Transverse colon (tissue), 4 donors: Measurements from ENCODE around the gene ACTA1. TPM values are rescaled to one million over a fixed set of nuclear protein-coding genes. Genes with fewer than 3 reads are reported as not detected.

Experiments used
- DNase-seq: peaks from one replicate; pipeline ENCODE4 v3.0.0-alpha.2; 2019
- H3K27ac ChIP-seq, 4 donors: fragments of 200-600 bp; sonication (generic); 2 replicates each; pipeline ENCODE4 v1.5.1; 2016 to 2018; ENCODE audit warnings: inconsistent platforms in 4 of 4
- H3K27me3 ChIP-seq: fragments of 200-600 bp; sonication (generic); 2 replicates; pipeline ENCODE4 v1.5.1; 2017; ENCODE audit warnings: inconsistent platforms
- H3K36me3 ChIP-seq, 4 donors: fragments of 200-600 bp; sonication (generic); 2 replicates each; pipeline ENCODE4 v1.5.1; 2017 to 2019; ENCODE audit warnings: inconsistent platforms in 4 of 4
- H3K4me1 ChIP-seq, 4 donors: fragments of 200-600 bp; sonication (generic); 2 replicates each; pipeline ENCODE4 v1.5.1; 2017 to 2020; ENCODE audit warnings: inconsistent platforms in 4 of 4
- H3K4me3 ChIP-seq, 4 donors: fragments of 200-600 bp; sonication (generic); 1 replicate in 1 of 4; 2 replicates in 3 of 4; pipeline versions ENCODE4 v1.5.1 to v1.6.1; 2017 to 2019; ENCODE audit warnings: inconsistent platforms in 4 of 4
- H3K9me3 ChIP-seq, 2 donors: fragments of 200-600 bp; sonication (generic); 2 replicates each; pipeline ENCODE4 v1.5.1; 2017 to 2019; ENCODE audit warnings: inconsistent platforms in 2 of 2
- EP300 ChIP-seq: sonication (generic); formaldehyde crosslinking; IDR thresholded peaks from one replicate; pipeline ENCODE4 v1.6.1; 2017; ENCODE audit warnings: antibody characterized with exemption, low read depth
- POLR2A ChIP-seq: fragments of 450-650 bp; IDR thresholded peaks from one replicate; pipeline ENCODE4 v1.6.1; 2016; ENCODE audit warnings: antibody characterized with exemption, mild to moderate bottlenecking, moderate library complexity
- POLR2AphosphoS5 ChIP-seq, 3 donors: sonication (generic); formaldehyde crosslinking; IDR thresholded peaks; one replicate each; pipeline ENCODE4 v1.6.1; 2016; ENCODE audit warnings: antibody characterized with exemption in 3 of 3
- WGBS, 2 donors: methylation state at CpG; one replicate each; pipeline ENCODE4 v1.1.5; 2018; ENCODE audit warnings: low coverage in 1 of 2; 5-methylcytosine and 5-hydroxymethylcytosine counted together
- in situ Hi-C, 4 donors: fragments of 200-750 bp; cut with MboI; loops; one replicate each; pipeline versions ENCODE4 v1.15.0 to v1.15.1; 2017; ENCODE audit warnings: low sequenced_read_pairs in 3 of 4, low pct_ligation_motif_present in 1 of 4, low pct_unique_long_range_greater_than_20kb in 1 of 4
- intact Hi-C: fragments of 100-400 bp; cut with DNase I; formaldehyde crosslinking; loops from one replicate; pipeline ENCODE4 v1.15.1; 2023; ENCODE audit warnings: low total_unique reads
- total RNA-seq, 4 donors: library from RNA; depleted of rRNA; stranded (reverse); fragments of >200 nt; gene quantifications; one replicate each; pipeline ENCODE4 v1.1.0, GENCODE V29; 2016
- TF ChIP-seq, protein P1 (sequence below), 5 experiments: fragments of 200-600 bp in 3 of 5; fragments of 450-650 bp in 2 of 5; sonication (generic) in 3 of 5; IDR thresholded peaks; 1 replicate in 2 of 5; 2 replicates in 3 of 5; pipeline ENCODE4 v1.5.1; 2016 to 2017; ENCODE audit warnings: antibody characterized with exemption in 5 of 5, inconsistent platforms in 3 of 5, mild to moderate bottlenecking in 2 of 5, moderate library complexity in 1 of 5

Gene ACTA1
- total RNA-seq, 4 donors from 2014 or later: 0.95 to 17.5 TPM; not detected in 2

- TF ChIP-seq POLR2AphosphoS5 (IDR thresholded peaks at IDR 0.05) (no peak), POLR2A (no peak), EP300 (no peak)
- TF ChIP-seq, protein P1, sequence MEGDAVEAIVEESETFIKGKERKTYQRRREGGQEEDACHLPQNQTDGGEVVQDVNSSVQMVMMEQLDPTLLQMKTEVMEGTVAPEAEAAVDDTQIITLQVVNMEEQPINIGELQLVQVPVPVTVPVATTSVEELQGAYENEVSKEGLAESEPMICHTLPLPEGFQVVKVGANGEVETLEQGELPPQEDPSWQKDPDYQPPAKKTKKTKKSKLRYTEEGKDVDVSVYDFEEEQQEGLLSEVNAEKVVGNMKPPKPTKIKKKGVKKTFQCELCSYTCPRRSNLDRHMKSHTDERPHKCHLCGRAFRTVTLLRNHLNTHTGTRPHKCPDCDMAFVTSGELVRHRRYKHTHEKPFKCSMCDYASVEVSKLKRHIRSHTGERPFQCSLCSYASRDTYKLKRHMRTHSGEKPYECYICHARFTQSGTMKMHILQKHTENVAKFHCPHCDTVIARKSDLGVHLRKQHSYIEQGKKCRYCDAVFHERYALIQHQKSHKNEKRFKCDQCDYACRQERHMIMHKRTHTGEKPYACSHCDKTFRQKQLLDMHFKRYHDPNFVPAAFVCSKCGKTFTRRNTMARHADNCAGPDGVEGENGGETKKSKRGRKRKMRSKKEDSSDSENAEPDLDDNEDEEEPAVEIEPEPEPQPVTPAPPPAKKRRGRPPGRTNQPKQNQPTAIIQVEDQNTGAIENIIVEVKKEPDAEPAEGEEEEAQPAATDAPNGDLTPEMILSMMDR (IDR thresholded peaks at IDR 0.05): no peak
- in situ Hi-C loops (no loop called here), intact Hi-C loops (no loop called here)
- H3K27ac ChIP-seq: no peak overlapping the region
- 8% methylated on average over 12 of the region's 16 CpGs; no CpG with 5 or more reads in 1 of the 2 donors for WGBS, 2 donors
- H3K36me3 ChIP-seq: no peaks in the 10 kb centered on the region
- H3K4me3 ChIP-seq: no peak overlapping the region
- H3K4me1 ChIP-seq: peaks cover 10 to 31% (median 23%) of the 10 kb centered on the region in 4 donors
- H3K9me3 ChIP-seq: no peaks in the 10 kb centered on the region
- peak; percentile 40 for DNase-seq
- H3K27me3 ChIP-seq: peaks cover 94% of the 10 kb centered on the region
Measured at GRCh38 chr1:229430761-229431283, 3.1 kb downstream of the ACTA1 start.

DNA sequence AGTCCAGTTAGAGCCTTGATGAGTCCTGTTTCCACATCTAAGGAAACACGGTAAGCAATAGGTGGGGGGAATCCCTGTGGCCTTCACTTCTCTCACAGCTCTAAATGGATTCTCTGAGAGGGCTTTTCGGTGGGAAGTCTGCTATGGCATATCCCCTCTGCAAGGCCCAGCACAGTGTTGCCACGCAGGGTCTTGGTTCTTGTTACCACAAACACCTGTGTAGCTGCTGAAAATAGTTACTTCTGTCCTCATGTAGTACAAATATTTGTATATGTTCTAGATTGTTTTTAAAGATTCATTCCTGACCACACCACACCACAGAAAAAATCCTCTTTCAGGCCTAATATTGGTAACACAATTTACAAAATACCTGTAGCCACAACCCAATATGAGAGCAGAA lies 5.6 kb downstream of the ACTA1 start:
- WGBS, 2 donors: 77% methylated on average over 3 of the region's 3 CpGs; no CpG with 5 or more reads in 1 of the 2 donors
- in situ Hi-C loops (no loop called here), intact Hi-C loops (no loop called here)
- Histone ChIP-seq H3K36me3 (no peaks in the 10 kb centered on the region), H3K4me3 (no peak overlapping the region), H3K9me3 (peaks cover 0 to 6% of the 10 kb centered on the region in 2 donors), H3K27ac (no peak overlapping the region), H3K4me1 (peaks cover 10 to 24% (median 18%) of the 10 kb centered on the region in 4 donors), H3K27me3 (peaks cover 88% of the 10 kb centered on the region)
- DNase-seq: no peak
- TF ChIP-seq EP300: no peak
- no peak for TF ChIP-seq POLR2A
- no peak for TF ChIP-seq POLR2AphosphoS5 (IDR thresholded peaks at IDR 0.05)
- TF ChIP-seq, protein P1 (IDR thresholded peaks at IDR 0.05): no peak

DNA sequence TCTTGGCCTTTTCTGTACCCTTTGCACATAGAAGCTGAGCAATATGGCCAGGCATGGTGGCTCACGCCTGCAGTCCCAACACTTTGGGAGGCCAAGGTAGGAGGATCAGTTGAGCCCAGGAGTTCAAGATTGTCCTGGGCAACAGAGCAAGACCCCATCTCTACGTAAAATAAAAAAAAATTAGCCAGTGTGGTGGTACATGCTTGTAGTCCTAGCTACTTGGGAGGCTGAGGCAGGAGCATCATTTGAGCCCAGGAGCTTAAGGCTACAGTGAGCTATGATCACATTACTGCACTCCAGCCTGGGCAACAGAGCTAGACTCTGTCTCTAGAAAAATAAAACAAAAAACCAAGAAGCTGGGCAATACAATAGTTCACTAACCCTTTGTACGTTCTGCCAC lies 6.3 kb downstream of the ACTA1 start:
- no peak for DNase-seq
- Histone ChIP-seq H3K4me1 (peaks cover 10 to 22% (median 16%) of the 10 kb centered on the region in 4 donors), H3K4me3 (no peak overlapping the region), H3K27me3 (peaks cover 87% of the 10 kb centered on the region), H3K27ac (no peak overlapping the region), H3K9me3 (peaks cover 0 to 6% of the 10 kb centered on the region in 2 donors), H3K36me3 (no peaks in the 10 kb centered on the region)
- 83 to 86% methylated on average over 2 to 3 of the region's 3 CpGs for WGBS, 2 donors
- TF ChIP-seq, protein P1 (IDR thresholded peaks at IDR 0.05): no peak
- TF ChIP-seq POLR2AphosphoS5 (IDR thresholded peaks at IDR 0.05) (no peak), EP300 (no peak), POLR2A (no peak)
- in situ Hi-C loops: no loop called here
- intact Hi-C loops: no loop called here

- in situ Hi-C loops (no loop called here), intact Hi-C loops (no loop called here)
- H3K4me1 ChIP-seq: peaks cover 0 to 3% (median under 1%) of the 10 kb centered on the region in 4 donors
- H3K36me3 ChIP-seq: no peaks in the 10 kb centered on the region
- TF ChIP-seq POLR2AphosphoS5 (IDR thresholded peaks at IDR 0.05) (no peak), POLR2A (no peak), EP300 (no peak)
- TF ChIP-seq, protein P1 (IDR thresholded peaks at IDR 0.05): no peak
- peaks cover 0 to 6% of the 10 kb centered on the region in 2 donors for H3K9me3 ChIP-seq
- no peak overlapping the region for H3K4me3 ChIP-seq
- DNase-seq: no peak
- WGBS, 2 donors: 58 to 64% methylated on average over 2 of the region's 2 CpGs
- peaks cover 68% of the 10 kb centered on the region for H3K27me3 ChIP-seq
- no peak overlapping the region for H3K27ac ChIP-seq
Measured at GRCh38 chr1:229425564-229426159, 8.2 kb downstream of the ACTA1 start.
